HFF-Myc (cell line): Measurements from ENCODE around the gene AGAP1.

Source experiments
- DNase-seq: peaks from one replicate; pipeline ENCODE4 v3.0.0-alpha.2; 2011; ENCODE audit warnings: low read depth; ENCODE audit errors: extremely low read depth
- H3K4me3 ChIP-seq: replicated peaks from 2 replicates; pipeline ENCODE4 v1.5.1; 2011; ENCODE audit warnings: low read depth, mild to moderate bottlenecking, control low read depth, low read length
- CTCF ChIP-seq: IDR thresholded peaks from 2 replicates; pipeline ENCODE4 v1.5.1; 2012; ENCODE audit warnings: mild to moderate bottlenecking, low read depth, low read length, control low read depth; ENCODE audit errors: missing control alignments

Gene AGAP1

GRCh38 chr2:235468978-235469655 lies 24.7 kb upstream of the AGAP1 start:
- peak; percentile 64 for DNase-seq
- H3K4me3 ChIP-seq, result no peak overlapping the region
- TF ChIP-seq CTCF, result no peak

- no peak overlapping the region for H3K4me3 ChIP-seq
Observed at GRCh38 chr2:235471186-235471747, 22.6 kb upstream of the AGAP1 start.

GRCh38 chr2:235472443-235472842 lies 21.4 kb upstream of the AGAP1 start:
- TF ChIP-seq CTCF, result no peak
- H3K4me3 ChIP-seq, result no peak overlapping the region
- no peak for DNase-seq

More at GRCh38 chr2:235471186-235471747, 22.6 kb upstream of the AGAP1 start:
- no peak for TF ChIP-seq CTCF
- no peak for DNase-seq

GRCh38 chr2:235478609-235479008 lies 15.2 kb upstream of the AGAP1 start:
- no peak for TF ChIP-seq CTCF
- H3K4me3 ChIP-seq, result no peak overlapping the region
- no peak for DNase-seq

GRCh38 chr2:235479604-235480003 lies 14.2 kb upstream of the AGAP1 start:
- TF ChIP-seq CTCF, result no peak
- no peak overlapping the region for H3K4me3 ChIP-seq
- DNase-seq, result no peak

GRCh38 chr2:235480614-235481013 lies 13.2 kb upstream of the AGAP1 start:
- no peak for DNase-seq
- no peak overlapping the region for H3K4me3 ChIP-seq
- TF ChIP-seq CTCF, result no peak

GRCh38 chr2:235483313-235483712 lies 10.5 kb upstream of the AGAP1 start:
- H3K4me3 ChIP-seq, result no peak overlapping the region
- DNase-seq, result no peak
- TF ChIP-seq CTCF, result no peak
